K562 (cell line): ENCODE results near the gene LIX1. TPM values are rescaled to one million over a fixed set of nuclear protein-coding genes. Genes with fewer than 3 reads are reported as not detected.

Experiments
- CBX5 ChIP-seq: IDR thresholded peaks from 2 replicates; pipeline ENCODE4 v1.6.1; 2014; ENCODE audit warnings: low read depth, borderline replicate concordance
- DDX20 ChIP-seq: fragments of 450-650 bp; IDR thresholded peaks from 2 replicates; pipeline ENCODE4 v1.6.1; 2016; ENCODE audit warnings: missing genetic modification characterization, low read depth, mild to moderate bottlenecking, missing compliant biosample characterization, moderate library complexity
- ETV6 ChIP-seq, 3 experiments: fragments of 150-350 bp in 1 of 3; sonication (generic) in 1 of 3; formaldehyde crosslinking in 1 of 3; IDR thresholded peaks; 2 replicates each; pipeline versions ENCODE4 v1.6.1 to v1.8.0; 2014 to 2022; ENCODE audit warnings: borderline replicate concordance in 2 of 3, low read depth in 2 of 3, antibody characterized with exemption in 1 of 3, low read length in 1 of 3, mild to moderate bottlenecking in 1 of 3, missing genetic modification reagents in 1 of 3
- NFXL1 ChIP-seq: fragments of 450-650 bp; formaldehyde crosslinking; IDR thresholded peaks from 2 replicates; pipeline ENCODE4 v1.4.0; 2021; ENCODE audit warnings: mild to moderate bottlenecking
- PCBP1 ChIP-seq: fragments of 200-400 bp; formaldehyde crosslinking; IDR thresholded peaks from 2 replicates; pipeline ENCODE4 v1.6.1; 2018; ENCODE audit warnings: mild to moderate bottlenecking, low read depth, low read length; ENCODE audit not compliant: poor library complexity, severe bottlenecking
- POLR2H ChIP-seq: IDR thresholded peaks from 2 replicates; pipeline ENCODE4 v1.6.1; 2016; ENCODE audit warnings: missing genetic modification characterization, low read depth, mild to moderate bottlenecking, control low read depth, missing compliant biosample characterization, moderate library complexity
- SMARCA5 ChIP-seq: fragments of 450-650 bp; IDR thresholded peaks from 2 replicates; pipeline ENCODE4 v1.6.1; 2016
- TBL1XR1 ChIP-seq, 2 experiments: IDR thresholded peaks; 2 replicates each; pipeline ENCODE4 v1.6.1; 2012; ENCODE audit warnings: improper control_type of control experiment in 2 of 2, low read length in 2 of 2, mild to moderate bottlenecking in 1 of 2
- TRIM28 ChIP-seq: fragments of 450-650 bp; IDR thresholded peaks from 2 replicates; pipeline ENCODE4 v1.6.1; 2017
- ZFP30 ChIP-seq: fragments of 250-450 bp; sonication (Bioruptor Pico); IDR thresholded peaks from 2 replicates; pipeline ENCODE4 v1.8.0; 2022; ENCODE audit warnings: moderate library complexity, mild to moderate bottlenecking, inconsistent platforms, borderline replicate concordance
- ZNF3 ChIP-seq: fragments of 250-450 bp; sonication (Bioruptor Pico); IDR thresholded peaks from 2 replicates; pipeline ENCODE4 v1.5.0; 2021; ENCODE audit warnings: mild to moderate bottlenecking, moderate library complexity
- polyA plus RNA-seq, 8 experiments: library from polyadenylated mRNA; depleted of rRNA in 4 of 8; stranded (reverse) in 5 of 8; unstranded in 3 of 8; fragments of >200 nt; fragmentation: Nextera tagmentation in 2 of 8; fragmentation: Illumina TruSeq in 1 of 8; extraction: Ambion mirVana in 2 of 8; extraction: Trizol in 1 of 8; gene quantifications; 2 replicates each; pipeline versions ENCODE4 v1.2.1 to v1.2.3, GENCODE V29; 2011 to 2014; ENCODE audit warnings: inconsistent platforms in 1 of 8, missing spikeins in 1 of 8
- total RNA-seq, 7 experiments: library from RNA; depleted of rRNA in 6 of 7; stranded (reverse); fragments of >200 nt in 6 of 7; fragmentation: Illumina TruSeq in 2 of 7; extraction: Trizol in 2 of 7; gene quantifications; 2 replicates each; pipeline versions ENCODE4 v1.2.1 to v1.2.3, GENCODE V29; 2011 to 2021; ENCODE audit warnings: low replicate concordance in 1 of 7
- TF ChIP-seq, protein P1 (sequence below): fragments of 200-800 bp; sonication (Bioruptor generic); IDR thresholded peaks from 2 replicates; pipeline ENCODE4 v1.6.1; 2017; ENCODE audit warnings: missing genetic modification characterization, missing compliant biosample characterization
- TF ChIP-seq, protein P2 (sequence below): fragments of 250-450 bp; sonication (Bioruptor Pico); IDR thresholded peaks from 2 replicates; pipeline ENCODE4 v1.5.1; 2021; ENCODE audit warnings: mild to moderate bottlenecking
- TF ChIP-seq, protein P3 (sequence below), 2 experiments: fragments of 450-650 bp; IDR thresholded peaks; 2 replicates each; pipeline ENCODE4 v1.6.1; 2018; ENCODE audit warnings: mild to moderate bottlenecking in 2 of 2, low read depth in 1 of 2; ENCODE audit not compliant: partially characterized antibody in 2 of 2
- TF ChIP-seq, protein P4 (sequence below): fragments of 250-450 bp; sonication (Bioruptor Pico); IDR thresholded peaks from 2 replicates; pipeline ENCODE4 v1.8.0; 2022; ENCODE audit warnings: moderate library complexity, mild to moderate bottlenecking, inconsistent platforms
- TF ChIP-seq, protein P5 (sequence below): fragments of 250-450 bp; sonication (Bioruptor Pico); IDR thresholded peaks from 2 replicates; pipeline ENCODE4 v1.4.0; 2020
- TF ChIP-seq, protein P6 (sequence below): fragments of 450-650 bp; formaldehyde crosslinking; IDR thresholded peaks from 2 replicates; pipeline ENCODE4 v1.4.0; 2022; ENCODE audit warnings: mild to moderate bottlenecking, moderate library complexity

Gene LIX1
- total and polyA plus RNA-seq, 9 of the 15 experiments (the other 6 are each of a cell fraction or from before 2014, with no cell fraction given): 0.01 to 0.18 TPM; not detected in 7

DNA sequence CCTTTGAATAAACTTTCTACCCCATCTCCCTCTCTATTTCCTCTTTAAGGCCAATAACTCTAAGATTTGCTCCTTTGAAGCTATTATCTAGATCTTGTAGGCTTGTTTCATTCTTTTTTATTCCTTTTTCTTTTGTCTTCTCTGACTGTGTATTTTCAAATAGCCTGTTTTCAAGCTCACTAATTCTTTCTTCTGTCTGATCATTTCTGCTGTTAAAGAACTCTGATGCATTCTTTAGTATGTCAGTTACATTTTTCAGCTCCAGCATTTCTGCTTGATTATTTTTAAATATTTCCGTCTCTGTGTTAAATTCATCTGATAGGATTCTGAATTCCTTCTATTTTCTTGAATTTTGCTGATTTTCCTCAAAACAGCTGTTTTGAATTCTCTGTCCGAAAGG is 15.3 kb upstream of the LIX1 start (continued):
- TF ChIP-seq, protein P1, sequence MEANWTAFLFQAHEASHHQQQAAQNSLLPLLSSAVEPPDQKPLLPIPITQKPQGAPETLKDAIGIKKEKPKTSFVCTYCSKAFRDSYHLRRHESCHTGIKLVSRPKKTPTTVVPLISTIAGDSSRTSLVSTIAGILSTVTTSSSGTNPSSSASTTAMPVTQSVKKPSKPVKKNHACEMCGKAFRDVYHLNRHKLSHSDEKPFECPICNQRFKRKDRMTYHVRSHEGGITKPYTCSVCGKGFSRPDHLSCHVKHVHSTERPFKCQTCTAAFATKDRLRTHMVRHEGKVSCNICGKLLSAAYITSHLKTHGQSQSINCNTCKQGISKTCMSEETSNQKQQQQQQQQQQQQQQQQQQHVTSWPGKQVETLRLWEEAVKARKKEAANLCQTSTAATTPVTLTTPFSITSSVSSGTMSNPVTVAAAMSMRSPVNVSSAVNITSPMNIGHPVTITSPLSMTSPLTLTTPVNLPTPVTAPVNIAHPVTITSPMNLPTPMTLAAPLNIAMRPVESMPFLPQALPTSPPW (CRISPR knock-in tag): no peak
- TF ChIP-seq CBX5 (peak; percentile 79), PCBP1 (no peak), POLR2H (tag) (no peak), DDX20 (tag) (no peak), TRIM28 (peak; percentile 94), SMARCA5 (no peak), NFXL1 (CRISPR knock-in tag) (no peak), TBL1XR1 (IDR thresholded peaks at IDR 0.05; ENCODE audit: low read length in 2 of 2) (no peak), ZNF3 (CRISPR knock-in tag) (no peak), ZFP30 (CRISPR knock-in tag) (peak; percentile 86; the same call in 1 of the 2 replicates), ETV6 (IDR thresholded peaks at IDR 0.05; ENCODE audit: borderline replicate concordance in 1 of 2, low read depth in 2 of 2, low read length in 1 of 2) (no peak), ETV6 (CRISPR knock-in tag; IDR thresholded peaks at IDR 0.05; ENCODE audit: borderline replicate concordance) (no peak)
- TF ChIP-seq, protein P2, sequence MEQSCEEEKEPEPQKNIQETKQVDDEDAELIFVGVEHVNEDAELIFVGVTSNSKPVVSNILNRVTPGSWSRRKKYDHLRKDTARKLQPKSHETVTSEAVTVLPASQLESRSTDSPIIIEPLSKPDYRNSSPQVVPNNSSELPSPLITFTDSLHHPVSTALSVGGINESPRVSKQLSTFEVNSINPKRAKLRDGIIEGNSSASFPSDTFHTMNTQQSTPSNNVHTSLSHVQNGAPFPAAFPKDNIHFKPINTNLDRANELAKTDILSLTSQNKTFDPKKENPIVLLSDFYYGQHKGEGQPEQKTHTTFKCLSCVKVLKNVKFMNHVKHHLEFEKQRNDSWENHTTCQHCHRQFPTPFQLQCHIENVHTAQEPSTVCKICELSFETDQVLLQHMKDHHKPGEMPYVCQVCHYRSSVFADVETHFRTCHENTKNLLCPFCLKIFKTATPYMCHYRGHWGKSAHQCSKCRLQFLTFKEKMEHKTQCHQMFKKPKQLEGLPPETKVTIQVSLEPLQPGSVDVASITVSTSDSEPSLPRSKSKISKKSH: peak; percentile 93
- TF ChIP-seq, protein P3, sequence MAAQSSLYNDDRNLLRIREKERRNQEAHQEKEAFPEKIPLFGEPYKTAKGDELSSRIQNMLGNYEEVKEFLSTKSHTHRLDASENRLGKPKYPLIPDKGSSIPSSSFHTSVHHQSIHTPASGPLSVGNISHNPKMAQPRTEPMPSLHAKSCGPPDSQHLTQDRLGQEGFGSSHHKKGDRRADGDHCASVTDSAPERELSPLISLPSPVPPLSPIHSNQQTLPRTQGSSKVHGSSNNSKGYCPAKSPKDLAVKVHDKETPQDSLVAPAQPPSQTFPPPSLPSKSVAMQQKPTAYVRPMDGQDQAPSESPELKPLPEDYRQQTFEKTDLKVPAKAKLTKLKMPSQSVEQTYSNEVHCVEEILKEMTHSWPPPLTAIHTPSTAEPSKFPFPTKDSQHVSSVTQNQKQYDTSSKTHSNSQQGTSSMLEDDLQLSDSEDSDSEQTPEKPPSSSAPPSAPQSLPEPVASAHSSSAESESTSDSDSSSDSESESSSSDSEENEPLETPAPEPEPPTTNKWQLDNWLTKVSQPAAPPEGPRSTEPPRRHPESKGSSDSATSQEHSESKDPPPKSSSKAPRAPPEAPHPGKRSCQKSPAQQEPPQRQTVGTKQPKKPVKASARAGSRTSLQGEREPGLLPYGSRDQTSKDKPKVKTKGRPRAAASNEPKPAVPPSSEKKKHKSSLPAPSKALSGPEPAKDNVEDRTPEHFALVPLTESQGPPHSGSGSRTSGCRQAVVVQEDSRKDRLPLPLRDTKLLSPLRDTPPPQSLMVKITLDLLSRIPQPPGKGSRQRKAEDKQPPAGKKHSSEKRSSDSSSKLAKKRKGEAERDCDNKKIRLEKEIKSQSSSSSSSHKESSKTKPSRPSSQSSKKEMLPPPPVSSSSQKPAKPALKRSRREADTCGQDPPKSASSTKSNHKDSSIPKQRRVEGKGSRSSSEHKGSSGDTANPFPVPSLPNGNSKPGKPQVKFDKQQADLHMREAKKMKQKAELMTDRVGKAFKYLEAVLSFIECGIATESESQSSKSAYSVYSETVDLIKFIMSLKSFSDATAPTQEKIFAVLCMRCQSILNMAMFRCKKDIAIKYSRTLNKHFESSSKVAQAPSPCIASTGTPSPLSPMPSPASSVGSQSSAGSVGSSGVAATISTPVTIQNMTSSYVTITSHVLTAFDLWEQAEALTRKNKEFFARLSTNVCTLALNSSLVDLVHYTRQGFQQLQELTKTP (IDR thresholded peaks at IDR 0.05; ENCODE audit: low read depth in 1 of 2, partially characterized antibody in 2 of 2): no peak
- TF ChIP-seq, protein P4, sequence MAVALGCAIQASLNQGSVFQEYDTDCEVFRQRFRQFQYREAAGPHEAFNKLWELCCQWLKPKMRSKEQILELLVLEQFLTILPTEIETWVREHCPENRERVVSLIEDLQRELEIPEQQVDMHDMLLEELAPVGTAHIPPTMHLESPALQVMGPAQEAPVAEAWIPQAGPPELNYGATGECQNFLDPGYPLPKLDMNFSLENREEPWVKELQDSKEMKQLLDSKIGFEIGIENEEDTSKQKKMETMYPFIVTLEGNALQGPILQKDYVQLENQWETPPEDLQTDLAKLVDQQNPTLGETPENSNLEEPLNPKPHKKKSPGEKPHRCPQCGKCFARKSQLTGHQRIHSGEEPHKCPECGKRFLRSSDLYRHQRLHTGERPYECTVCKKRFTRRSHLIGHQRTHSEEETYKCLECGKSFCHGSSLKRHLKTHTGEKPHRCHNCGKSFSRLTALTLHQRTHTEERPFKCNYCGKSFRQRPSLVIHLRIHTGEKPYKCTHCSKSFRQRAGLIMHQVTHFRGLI: no peak
- TF ChIP-seq, protein P5, sequence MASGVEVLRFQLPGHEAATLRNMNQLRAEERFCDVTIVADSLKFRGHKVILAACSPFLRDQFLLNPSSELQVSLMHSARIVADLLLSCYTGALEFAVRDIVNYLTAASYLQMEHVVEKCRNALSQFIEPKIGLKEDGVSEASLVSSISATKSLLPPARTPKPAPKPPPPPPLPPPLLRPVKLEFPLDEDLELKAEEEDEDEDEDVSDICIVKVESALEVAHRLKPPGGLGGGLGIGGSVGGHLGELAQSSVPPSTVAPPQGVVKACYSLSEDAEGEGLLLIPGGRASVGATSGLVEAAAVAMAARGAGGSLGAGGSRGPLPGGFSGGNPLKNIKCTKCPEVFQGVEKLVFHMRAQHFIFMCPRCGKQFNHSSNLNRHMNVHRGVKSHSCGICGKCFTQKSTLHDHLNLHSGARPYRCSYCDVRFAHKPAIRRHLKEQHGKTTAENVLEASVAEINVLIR (CRISPR knock-in tag): no peak
- TF ChIP-seq, protein P6, sequence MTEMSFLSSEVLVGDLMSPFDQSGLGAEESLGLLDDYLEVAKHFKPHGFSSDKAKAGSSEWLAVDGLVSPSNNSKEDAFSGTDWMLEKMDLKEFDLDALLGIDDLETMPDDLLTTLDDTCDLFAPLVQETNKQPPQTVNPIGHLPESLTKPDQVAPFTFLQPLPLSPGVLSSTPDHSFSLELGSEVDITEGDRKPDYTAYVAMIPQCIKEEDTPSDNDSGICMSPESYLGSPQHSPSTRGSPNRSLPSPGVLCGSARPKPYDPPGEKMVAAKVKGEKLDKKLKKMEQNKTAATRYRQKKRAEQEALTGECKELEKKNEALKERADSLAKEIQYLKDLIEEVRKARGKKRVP (CRISPR knock-in tag): no peak
